ENCODE data around the gene AFAP1L1. TPM values are rescaled to one million over a fixed set of nuclear protein-coding genes. Genes with fewer than 3 reads are reported as not detected.
A peak's percentile ranks its signal among the peaks of the same experiment; 100 is the strongest.

The AFAP1L1 gene
- total and polyA plus RNA-seq, 2 of the 13 experiments (the other 11 are each of a cell fraction or from before 2014, with no cell fraction given) = 0.38 to 1.0 TPM

DNA sequence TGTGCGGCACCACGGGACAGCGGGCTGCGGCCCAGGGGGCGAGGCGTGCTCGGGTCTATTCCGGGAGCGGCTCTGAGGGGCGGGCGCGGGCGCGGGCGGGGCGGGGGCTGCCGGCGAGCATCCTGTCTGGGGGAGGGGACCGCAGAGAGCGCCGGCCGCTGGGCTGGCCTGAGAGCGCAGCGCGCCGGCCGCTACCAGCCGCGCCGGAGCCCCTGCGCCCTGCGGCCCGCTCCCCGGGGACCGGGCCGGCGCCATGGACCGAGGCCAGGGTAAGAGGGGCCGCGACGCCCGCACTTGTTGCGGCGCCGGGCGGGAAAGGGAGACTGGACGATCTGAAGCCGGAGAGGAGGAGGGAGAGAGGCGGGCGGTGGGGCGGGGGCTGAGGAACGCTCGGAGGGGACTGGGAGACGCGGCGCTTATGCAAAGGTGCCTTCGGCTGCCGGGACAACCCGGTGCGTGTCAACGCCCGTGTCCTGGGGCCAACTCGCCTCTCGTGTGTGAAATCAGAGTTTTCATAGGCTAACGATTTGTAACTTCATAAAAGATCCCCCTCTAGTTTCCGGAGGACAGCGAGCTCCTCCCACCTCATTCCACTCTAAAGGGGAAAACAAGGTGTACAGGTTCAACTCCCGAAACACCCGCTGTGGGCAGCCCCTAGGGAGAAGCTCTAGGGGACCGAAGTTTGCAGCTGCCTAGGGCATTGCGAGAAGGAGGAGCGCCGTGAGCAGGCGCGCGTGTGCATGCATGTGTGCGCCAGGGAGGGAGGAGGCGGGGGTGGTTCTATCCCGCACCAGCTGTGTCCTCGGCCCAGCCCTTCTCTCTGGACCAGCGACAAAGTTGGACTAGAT is at the start of gene AFAP1L1 (continued):
- TF ChIP-seq, protein P1, sequence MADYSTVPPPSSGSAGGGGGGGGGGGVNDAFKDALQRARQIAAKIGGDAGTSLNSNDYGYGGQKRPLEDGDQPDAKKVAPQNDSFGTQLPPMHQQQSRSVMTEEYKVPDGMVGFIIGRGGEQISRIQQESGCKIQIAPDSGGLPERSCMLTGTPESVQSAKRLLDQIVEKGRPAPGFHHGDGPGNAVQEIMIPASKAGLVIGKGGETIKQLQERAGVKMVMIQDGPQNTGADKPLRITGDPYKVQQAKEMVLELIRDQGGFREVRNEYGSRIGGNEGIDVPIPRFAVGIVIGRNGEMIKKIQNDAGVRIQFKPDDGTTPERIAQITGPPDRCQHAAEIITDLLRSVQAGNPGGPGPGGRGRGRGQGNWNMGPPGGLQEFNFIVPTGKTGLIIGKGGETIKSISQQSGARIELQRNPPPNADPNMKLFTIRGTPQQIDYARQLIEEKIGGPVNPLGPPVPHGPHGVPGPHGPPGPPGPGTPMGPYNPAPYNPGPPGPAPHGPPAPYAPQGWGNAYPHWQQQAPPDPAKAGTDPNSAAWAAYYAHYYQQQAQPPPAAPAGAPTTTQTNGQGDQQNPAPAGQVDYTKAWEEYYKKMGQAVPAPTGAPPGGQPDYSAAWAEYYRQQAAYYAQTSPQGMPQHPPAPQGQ (CRISPR knock-in tag; IDR thresholded peaks at IDR 0.05; ENCODE audit: borderline replicate concordance) = no peak
- TF ChIP-seq, protein P2, sequence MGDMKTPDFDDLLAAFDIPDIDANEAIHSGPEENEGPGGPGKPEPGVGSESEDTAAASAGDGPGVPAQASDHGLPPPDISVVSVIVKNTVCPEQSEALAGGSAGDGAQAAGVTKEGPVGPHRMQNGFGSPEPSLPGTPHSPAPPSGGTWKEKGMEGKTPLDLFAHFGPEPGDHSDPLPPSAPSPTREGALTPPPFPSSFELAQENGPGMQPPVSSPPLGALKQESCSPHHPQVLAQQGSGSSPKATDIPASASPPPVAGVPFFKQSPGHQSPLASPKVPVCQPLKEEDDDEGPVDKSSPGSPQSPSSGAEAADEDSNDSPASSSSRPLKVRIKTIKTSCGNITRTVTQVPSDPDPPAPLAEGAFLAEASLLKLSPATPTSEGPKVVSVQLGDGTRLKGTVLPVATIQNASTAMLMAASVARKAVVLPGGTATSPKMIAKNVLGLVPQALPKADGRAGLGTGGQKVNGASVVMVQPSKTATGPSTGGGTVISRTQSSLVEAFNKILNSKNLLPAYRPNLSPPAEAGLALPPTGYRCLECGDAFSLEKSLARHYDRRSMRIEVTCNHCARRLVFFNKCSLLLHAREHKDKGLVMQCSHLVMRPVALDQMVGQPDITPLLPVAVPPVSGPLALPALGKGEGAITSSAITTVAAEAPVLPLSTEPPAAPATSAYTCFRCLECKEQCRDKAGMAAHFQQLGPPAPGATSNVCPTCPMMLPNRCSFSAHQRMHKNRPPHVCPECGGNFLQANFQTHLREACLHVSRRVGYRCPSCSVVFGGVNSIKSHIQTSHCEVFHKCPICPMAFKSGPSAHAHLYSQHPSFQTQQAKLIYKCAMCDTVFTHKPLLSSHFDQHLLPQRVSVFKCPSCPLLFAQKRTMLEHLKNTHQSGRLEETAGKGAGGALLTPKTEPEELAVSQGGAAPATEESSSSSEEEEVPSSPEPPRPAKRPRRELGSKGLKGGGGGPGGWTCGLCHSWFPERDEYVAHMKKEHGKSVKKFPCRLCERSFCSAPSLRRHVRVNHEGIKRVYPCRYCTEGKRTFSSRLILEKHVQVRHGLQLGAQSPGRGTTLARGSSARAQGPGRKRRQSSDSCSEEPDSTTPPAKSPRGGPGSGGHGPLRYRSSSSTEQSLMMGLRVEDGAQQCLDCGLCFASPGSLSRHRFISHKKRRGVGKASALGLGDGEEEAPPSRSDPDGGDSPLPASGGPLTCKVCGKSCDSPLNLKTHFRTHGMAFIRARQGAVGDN (CRISPR knock-in tag; IDR thresholded peaks at IDR 0.05) = peak; percentile 21
- TF ChIP-seq SALL2 (CRISPR knock-in tag; IDR thresholded peaks at IDR 0.05) (no peak), ZNF10 (CRISPR knock-in tag; IDR thresholded peaks at IDR 0.05; ENCODE audit: borderline replicate concordance, low read depth) (no peak), ZNF224 (CRISPR knock-in tag; IDR thresholded peaks at IDR 0.05) (no peak), NKX3-1 (CRISPR knock-in tag; IDR thresholded peaks at IDR 0.05) (no peak), ZBTB7B (CRISPR knock-in tag; IDR thresholded peaks at IDR 0.05) (no peak), FOSL2 (CRISPR knock-in tag; IDR thresholded peaks at IDR 0.05) (no peak), AHR (CRISPR knock-in tag; IDR thresholded peaks at IDR 0.05) (no peak), KDM2A (CRISPR knock-in tag; IDR thresholded peaks at IDR 0.05; ENCODE audit: borderline replicate concordance, low read depth) (peak; percentile 32; the same call in 1 of the 2 replicates), CAMTA2 (CRISPR knock-in tag; IDR thresholded peaks at IDR 0.05; ENCODE audit: borderline replicate concordance) (no peak), TOE1 (CRISPR knock-in tag; IDR thresholded peaks at IDR 0.05) (no peak)
- TF ChIP-seq, protein P3, sequence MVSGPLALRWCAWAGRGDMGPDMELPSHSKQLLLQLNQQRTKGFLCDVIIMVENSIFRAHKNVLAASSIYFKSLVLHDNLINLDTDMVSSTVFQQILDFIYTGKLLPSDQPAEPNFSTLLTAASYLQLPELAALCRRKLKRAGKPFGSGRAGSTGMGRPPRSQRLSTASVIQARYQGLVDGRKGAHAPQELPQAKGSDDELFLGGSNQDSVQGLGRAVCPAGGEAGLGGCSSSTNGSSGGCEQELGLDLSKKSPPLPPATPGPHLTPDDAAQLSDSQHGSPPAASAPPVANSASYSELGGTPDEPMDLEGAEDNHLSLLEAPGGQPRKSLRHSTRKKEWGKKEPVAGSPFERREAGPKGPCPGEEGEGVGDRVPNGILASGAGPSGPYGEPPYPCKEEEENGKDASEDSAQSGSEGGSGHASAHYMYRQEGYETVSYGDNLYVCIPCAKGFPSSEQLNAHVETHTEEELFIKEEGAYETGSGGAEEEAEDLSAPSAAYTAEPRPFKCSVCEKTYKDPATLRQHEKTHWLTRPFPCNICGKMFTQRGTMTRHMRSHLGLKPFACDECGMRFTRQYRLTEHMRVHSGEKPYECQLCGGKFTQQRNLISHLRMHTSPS (CRISPR knock-in tag; IDR thresholded peaks at IDR 0.05; ENCODE audit: low read depth) = no peak
- TF ChIP-seq, protein P4, sequence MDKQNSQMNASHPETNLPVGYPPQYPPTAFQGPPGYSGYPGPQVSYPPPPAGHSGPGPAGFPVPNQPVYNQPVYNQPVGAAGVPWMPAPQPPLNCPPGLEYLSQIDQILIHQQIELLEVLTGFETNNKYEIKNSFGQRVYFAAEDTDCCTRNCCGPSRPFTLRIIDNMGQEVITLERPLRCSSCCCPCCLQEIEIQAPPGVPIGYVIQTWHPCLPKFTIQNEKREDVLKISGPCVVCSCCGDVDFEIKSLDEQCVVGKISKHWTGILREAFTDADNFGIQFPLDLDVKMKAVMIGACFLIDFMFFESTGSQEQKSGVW (CRISPR knock-in tag; IDR thresholded peaks at IDR 0.05; ENCODE audit: borderline replicate concordance) = no peak
- TF ChIP-seq, protein P5, sequence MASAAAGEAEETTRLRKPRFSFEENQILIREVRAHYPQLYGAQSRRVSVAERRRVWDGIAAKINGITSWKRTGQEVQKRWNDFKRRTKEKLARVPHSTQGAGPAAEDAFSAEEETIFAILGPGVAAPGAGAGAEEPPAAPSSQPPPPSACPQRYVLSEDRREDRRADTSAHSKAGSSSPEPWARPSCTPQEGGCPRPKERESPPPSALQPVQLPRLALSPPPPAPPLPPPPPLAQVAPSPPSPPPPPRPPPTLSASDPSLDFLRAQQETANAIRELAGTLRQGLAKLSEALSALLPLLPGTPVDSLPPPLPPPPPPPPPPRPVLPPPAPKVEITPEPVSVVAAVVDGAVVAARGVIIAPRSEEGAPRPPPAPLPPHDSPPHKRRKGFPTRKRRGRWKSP (CRISPR knock-in tag; IDR thresholded peaks at IDR 0.05) = 0 out of 2 replicates have a peak, but pooled peaks have one; percentile 29
- TF ChIP-seq, protein P6, sequence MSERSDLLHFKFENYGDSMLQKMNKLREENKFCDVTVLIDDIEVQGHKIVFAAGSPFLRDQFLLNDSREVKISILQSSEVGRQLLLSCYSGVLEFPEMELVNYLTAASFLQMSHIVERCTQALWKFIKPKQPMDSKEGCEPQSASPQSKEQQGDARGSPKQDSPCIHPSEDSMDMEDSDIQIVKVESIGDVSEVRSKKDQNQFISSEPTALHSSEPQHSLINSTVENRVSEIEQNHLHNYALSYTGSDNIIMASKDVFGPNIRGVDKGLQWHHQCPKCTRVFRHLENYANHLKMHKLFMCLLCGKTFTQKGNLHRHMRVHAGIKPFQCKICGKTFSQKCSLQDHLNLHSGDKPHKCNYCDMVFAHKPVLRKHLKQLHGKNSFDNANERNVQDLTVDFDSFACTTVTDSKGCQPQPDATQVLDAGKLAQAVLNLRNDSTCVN (CRISPR knock-in tag; IDR thresholded peaks at IDR 0.05; ENCODE audit: borderline replicate concordance) = no peak

Data from HepG2 (cell line).